ENCODE results near the gene TRAPPC14. TPM values are rescaled to one million over a fixed set of nuclear protein-coding genes. Genes with fewer than 3 reads are reported as not detected.

Gene TRAPPC14
- total and polyA plus RNA-seq, 10 of the 15 experiments (the other 5 are each of a cell fraction or from before 2014, with no cell fraction given), result 0.21 to 24.7 (median 7.5) TPM

DNA sequence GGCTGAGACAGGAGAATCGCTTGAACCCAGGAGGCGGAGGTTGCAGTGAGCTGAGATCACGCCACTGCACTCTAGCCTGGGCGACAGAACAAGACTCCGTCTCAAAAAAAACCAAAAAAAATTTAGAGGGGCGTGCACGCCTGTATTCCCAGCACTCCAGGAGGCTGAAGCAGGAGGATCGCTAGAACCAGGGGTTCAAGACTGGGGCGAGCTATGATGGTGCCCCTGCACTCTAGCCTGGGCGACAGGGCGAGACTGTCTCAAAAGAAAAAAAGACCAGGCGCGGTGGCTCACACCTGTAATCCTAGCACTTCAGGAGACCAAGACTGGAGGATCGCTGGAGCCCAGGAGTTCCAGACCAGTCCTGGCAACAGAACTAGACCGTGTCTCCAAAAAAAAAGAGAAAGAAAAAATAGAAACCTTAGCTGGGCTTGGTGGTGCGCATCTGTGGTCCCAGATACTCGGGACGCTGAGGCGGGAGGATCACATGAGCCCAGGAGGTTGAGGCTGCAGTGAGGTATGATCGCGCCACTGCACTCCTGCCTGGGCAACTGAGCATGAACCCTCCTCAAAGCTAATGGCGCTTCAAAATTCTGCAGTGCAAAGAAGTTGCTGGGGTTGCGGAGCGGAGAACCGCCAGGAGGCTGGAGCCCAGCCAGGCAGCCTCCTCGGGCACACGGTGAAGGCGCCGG lies 32.1 kb downstream of the TRAPPC14 start:
- TSS peak; percentile 93 for BruUV-seq (replicated peaks)
- peak overlapping the region; percentile 81 for H3K4me2 ChIP-seq (ENCODE audit: control insufficient read depth, insufficient read depth)
- 5% methylated on average over 28 of the region's 29 CpGs for WGBS (ENCODE audit: insufficient coverage, insufficient replicate concordance, low lambda C conversion rate, missing lambda C conversion rate)
- SMC1A ChIA-PET (ENCODE audit: uncharacterized antibody, unreplicated experiment), result interaction anchor here (1.1 to 2.2 kb wide), 4 partner anchors 25 to 207 kb away, joined by 3 to 9 read pairs (median 4); partner anchors contain the start of genes AP4M1, MCM7 and TRIM4
- DNase-seq (ENCODE audit: low read depth, low spot score), result no peak
- peak overlapping the region; percentile 75 for H3K4me3 ChIP-seq
- no peaks in the 10 kb centered on the region for H3K27me3 ChIP-seq (replicated peaks in 1 of 2; ENCODE audit: control insufficient read depth in 2 of 2, insufficient read depth in 2 of 2, low read length in 1 of 2)
- POLR2A ChIA-PET, result interaction anchor here (0.7 to 2.3 kb wide), 4 partner anchors 25 to 68 kb away, joined by 4 to 18 read pairs (median 6); partner anchors contain the start of genes AP4M1, COPS6 and MCM7
- H3K9ac ChIP-seq (ENCODE audit: control insufficient read depth, insufficient read depth, low read length), result peak overlapping the region; percentile 87
- intact Hi-C loops (cut with micrococcal nuclease; ENCODE audit: unreplicated experiment), result loop anchor here (2.0 to 5.0 kb wide), 3 partner anchors 44 to 149 kb away; partner anchors contain the start of gene AZGP1
- H3K79me2 ChIP-seq (ENCODE audit: control insufficient read depth, insufficient read depth, low read length), result peaks cover 13% of the 10 kb centered on the region
- no peaks in the 10 kb centered on the region; a peak in 1 of 4 replicates for H3K36me3 ChIP-seq (ENCODE audit: control insufficient read depth in 2 of 2, insufficient read depth in 2 of 2, low read length in 1 of 2)
- RAD21 ChIA-PET (ENCODE audit: unreplicated experiment), result interaction anchor here (0.6 to 1.5 kb wide), 4 partner anchors 25 to 148 kb away, joined by 3 to 8 read pairs (median 4); partner anchors contain the start of genes AP4M1 and MCM7
- H3K27ac ChIP-seq (ENCODE audit: control insufficient read depth, insufficient read depth), result peak overlapping the region; percentile 99
- peak overlapping the region; percentile 98 for H2AFZ ChIP-seq (ENCODE audit: control insufficient read depth, low read depth, low read length)
- no peaks in the 10 kb centered on the region for H4K20me1 ChIP-seq (ENCODE audit: control insufficient read depth, insufficient read depth)
- no peaks in the 10 kb centered on the region for H3K9me3 ChIP-seq (replicated peaks; ENCODE audit: control insufficient read depth, insufficient read depth, low read length)
- in situ Hi-C loops (cut with MboI), result no loop called here
- no peak for FAIRE-seq
- H3K4me1 ChIP-seq (ENCODE audit: control insufficient read depth, insufficient read depth, low read length), result peaks cover 17% of the 10 kb centered on the region
- ATAC-seq, result peak; percentile 7
- CTCF ChIA-PET, result interaction anchor here (0.7 to 1.0 kb wide), 3 partner anchors 40 to 89 kb away, joined by 3 read pairs; no protein-coding TSS in a partner anchor
- TF ChIP-seq, protein P1, sequence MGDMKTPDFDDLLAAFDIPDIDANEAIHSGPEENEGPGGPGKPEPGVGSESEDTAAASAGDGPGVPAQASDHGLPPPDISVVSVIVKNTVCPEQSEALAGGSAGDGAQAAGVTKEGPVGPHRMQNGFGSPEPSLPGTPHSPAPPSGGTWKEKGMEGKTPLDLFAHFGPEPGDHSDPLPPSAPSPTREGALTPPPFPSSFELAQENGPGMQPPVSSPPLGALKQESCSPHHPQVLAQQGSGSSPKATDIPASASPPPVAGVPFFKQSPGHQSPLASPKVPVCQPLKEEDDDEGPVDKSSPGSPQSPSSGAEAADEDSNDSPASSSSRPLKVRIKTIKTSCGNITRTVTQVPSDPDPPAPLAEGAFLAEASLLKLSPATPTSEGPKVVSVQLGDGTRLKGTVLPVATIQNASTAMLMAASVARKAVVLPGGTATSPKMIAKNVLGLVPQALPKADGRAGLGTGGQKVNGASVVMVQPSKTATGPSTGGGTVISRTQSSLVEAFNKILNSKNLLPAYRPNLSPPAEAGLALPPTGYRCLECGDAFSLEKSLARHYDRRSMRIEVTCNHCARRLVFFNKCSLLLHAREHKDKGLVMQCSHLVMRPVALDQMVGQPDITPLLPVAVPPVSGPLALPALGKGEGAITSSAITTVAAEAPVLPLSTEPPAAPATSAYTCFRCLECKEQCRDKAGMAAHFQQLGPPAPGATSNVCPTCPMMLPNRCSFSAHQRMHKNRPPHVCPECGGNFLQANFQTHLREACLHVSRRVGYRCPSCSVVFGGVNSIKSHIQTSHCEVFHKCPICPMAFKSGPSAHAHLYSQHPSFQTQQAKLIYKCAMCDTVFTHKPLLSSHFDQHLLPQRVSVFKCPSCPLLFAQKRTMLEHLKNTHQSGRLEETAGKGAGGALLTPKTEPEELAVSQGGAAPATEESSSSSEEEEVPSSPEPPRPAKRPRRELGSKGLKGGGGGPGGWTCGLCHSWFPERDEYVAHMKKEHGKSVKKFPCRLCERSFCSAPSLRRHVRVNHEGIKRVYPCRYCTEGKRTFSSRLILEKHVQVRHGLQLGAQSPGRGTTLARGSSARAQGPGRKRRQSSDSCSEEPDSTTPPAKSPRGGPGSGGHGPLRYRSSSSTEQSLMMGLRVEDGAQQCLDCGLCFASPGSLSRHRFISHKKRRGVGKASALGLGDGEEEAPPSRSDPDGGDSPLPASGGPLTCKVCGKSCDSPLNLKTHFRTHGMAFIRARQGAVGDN (IDR thresholded peaks at IDR 0.05), result peak; percentile 59; the same call in 1 of the 2 replicates
- TF ChIP-seq, protein P2, sequence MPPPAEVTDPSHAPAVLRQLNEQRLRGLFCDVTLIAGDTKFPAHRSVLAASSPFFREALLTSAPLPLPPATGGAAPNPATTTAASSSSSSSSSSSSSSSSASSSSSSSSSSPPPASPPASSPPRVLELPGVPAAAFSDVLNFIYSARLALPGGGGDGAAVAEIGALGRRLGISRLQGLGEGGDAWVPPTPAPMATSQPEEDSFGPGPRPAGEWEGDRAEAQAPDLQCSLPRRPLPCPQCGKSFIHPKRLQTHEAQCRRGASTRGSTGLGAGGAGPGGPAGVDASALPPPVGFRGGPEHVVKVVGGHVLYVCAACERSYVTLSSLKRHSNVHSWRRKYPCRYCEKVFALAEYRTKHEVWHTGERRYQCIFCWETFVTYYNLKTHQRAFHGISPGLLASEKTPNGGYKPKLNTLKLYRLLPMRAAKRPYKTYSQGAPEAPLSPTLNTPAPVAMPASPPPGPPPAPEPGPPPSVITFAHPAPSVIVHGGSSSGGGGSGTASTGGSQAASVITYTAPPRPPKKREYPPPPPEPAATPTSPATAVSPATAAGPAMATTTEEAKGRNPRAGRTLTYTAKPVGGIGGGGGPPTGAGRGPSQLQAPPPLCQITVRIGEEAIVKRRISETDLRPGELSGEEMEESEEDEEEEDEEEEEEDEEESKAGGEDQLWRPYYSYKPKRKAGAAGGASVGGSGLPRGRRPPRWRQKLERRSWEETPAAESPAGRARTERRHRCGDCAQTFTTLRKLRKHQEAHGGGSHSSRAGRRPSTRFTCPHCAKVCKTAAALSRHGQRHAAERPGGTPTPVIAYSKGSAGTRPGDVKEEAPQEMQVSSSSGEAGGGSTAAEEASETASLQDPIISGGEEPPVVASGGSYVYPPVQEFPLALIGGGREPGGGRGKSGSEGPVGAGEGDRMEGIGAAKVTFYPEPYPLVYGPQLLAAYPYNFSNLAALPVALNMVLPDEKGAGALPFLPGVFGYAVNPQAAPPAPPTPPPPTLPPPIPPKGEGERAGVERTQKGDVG (CRISPR knock-in tag; IDR thresholded peaks at IDR 0.05), result no peak
- TF ChIP-seq CHD2 (IDR thresholded peaks at IDR 0.05; ENCODE audit: borderline replicate concordance, low read depth, low read length) (0 out of 2 replicates have a peak, but pooled peaks have one; percentile 60), TAF1 (IDR thresholded peaks at IDR 0.05; ENCODE audit: borderline replicate concordance, low read depth, low read length) (peak; percentile 35; the same call in 1 of the 2 replicates), SMC3 (IDR thresholded peaks at IDR 0.05; ENCODE audit: borderline replicate concordance, low read length) (0 out of 2 replicates have a peak, but pooled peaks have one; percentile 10), SIN3A (IDR thresholded peaks at IDR 0.05; ENCODE audit: low read depth, low read length) (peak; percentile 63; the same call in 1 of the 2 replicates), MTA2 (IDR thresholded peaks at IDR 0.05; ENCODE audit: low read depth) (peak; percentile 26; the same call in 1 of the 2 replicates)
- TF ChIP-seq, protein P3, sequence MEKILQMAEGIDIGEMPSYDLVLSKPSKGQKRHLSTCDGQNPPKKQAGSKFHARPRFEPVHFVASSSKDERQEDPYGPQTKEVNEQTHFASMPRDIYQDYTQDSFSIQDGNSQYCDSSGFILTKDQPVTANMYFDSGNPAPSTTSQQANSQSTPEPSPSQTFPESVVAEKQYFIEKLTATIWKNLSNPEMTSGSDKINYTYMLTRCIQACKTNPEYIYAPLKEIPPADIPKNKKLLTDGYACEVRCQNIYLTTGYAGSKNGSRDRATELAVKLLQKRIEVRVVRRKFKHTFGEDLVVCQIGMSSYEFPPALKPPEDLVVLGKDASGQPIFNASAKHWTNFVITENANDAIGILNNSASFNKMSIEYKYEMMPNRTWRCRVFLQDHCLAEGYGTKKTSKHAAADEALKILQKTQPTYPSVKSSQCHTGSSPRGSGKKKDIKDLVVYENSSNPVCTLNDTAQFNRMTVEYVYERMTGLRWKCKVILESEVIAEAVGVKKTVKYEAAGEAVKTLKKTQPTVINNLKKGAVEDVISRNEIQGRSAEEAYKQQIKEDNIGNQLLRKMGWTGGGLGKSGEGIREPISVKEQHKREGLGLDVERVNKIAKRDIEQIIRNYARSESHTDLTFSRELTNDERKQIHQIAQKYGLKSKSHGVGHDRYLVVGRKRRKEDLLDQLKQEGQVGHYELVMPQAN (conservative IDR thresholded peaks at IDR 0.05), result peak; percentile 80; the same call in 1 of the 2 replicates
- TF ChIP-seq, protein P4, sequence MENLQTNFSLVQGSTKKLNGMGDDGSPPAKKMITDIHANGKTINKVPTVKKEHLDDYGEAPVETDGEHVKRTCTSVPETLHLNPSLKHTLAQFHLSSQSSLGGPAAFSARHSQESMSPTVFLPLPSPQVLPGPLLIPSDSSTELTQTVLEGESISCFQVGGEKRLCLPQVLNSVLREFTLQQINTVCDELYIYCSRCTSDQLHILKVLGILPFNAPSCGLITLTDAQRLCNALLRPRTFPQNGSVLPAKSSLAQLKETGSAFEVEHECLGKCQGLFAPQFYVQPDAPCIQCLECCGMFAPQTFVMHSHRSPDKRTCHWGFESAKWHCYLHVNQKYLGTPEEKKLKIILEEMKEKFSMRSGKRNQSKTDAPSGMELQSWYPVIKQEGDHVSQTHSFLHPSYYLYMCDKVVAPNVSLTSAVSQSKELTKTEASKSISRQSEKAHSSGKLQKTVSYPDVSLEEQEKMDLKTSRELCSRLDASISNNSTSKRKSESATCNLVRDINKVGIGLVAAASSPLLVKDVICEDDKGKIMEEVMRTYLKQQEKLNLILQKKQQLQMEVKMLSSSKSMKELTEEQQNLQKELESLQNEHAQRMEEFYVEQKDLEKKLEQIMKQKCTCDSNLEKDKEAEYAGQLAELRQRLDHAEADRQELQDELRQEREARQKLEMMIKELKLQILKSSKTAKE (IDR thresholded peaks at IDR 0.05; ENCODE audit: low read depth, poor library complexity, severe bottlenecking), result no peak

All from GM12878 (cell line).